ENCODE measurements around the gene ALDH3B2.
"Not testable (repeated sequence)": the region's sequence is repeated elsewhere in the genome, so short reads cannot be mapped to it uniquely, and the experiment has no call there.

The ALDH3B2 gene

DNA sequence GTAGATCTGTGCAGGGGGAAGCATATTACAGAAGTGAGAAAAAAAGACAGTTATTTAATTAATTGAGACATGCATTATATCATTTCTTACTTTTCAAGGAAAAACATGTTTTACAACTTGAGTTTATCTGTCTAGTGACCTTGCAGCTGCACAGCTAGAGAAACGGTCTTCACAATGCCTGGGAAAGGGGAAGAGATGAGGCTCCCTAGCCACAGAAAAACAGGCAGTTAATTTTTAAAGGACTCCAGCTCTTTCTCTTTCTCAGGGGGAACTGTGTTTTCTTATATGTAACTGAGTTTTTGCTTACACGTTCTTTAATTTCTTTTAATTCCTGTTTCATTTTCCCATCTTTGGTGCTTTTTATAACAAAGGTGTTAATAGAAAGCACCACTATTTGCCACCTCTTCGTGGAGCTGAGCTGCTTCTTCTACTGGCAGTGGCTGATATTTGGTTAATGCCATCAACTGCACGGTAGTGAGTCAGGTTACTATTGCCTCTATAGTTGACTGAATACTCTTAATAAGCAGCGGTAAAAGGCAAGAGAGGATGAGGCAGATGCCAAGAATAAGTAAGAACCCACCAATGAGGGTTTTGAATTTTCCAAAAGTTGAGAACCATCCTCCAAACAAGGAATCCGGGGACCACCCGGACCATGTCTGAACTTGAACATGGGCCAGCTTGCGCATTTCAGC lies 11.4 kb upstream of the ALDH3B2 start:
- not testable (repeated sequence) for DNase-seq (ENCODE audit: low read depth)

DNA sequence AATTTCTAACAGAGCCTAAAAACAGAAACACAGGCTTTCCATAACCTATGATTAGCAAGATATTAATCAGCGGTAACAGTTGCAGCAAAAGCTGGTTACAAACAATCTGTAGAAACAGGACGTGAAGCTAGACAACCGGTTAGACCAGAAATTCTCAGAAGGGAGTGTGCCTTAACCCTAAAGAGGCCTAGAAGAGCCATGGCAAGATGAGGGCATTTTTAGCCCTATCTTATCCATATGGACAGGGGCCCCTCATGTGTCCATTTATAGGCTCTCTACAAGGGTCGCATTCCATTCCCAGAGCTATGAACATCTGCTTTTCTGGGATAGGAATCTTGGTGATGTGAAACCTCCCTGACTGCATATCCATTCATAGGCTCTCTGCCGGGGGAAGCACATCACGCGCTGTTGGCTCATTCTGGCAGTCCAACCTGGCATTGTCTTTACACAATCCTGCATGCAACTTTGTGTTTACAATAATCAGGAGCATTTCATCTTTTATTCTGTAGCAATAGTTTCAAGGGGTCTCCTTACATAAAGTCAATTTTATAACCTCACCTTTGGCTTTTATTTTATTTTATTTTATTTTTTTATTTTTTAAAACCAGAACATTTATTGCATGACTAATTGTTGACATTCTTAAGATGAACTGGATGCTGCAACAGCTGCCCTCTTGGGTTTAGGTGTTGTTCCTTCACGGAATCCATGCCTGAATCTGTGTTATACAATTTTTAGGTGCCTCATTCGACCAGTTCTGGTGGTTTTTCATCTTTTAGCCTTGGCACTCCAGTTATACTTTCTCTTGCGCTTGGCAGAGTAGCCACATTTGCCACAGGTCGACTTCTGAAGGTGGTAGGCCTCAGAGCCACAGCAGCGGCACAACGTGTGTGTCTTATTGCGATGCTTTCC lies 8.0 kb upstream of the ALDH3B2 start:
- DNase-seq (ENCODE audit: low read depth), result not testable (repeated sequence)

DNA sequence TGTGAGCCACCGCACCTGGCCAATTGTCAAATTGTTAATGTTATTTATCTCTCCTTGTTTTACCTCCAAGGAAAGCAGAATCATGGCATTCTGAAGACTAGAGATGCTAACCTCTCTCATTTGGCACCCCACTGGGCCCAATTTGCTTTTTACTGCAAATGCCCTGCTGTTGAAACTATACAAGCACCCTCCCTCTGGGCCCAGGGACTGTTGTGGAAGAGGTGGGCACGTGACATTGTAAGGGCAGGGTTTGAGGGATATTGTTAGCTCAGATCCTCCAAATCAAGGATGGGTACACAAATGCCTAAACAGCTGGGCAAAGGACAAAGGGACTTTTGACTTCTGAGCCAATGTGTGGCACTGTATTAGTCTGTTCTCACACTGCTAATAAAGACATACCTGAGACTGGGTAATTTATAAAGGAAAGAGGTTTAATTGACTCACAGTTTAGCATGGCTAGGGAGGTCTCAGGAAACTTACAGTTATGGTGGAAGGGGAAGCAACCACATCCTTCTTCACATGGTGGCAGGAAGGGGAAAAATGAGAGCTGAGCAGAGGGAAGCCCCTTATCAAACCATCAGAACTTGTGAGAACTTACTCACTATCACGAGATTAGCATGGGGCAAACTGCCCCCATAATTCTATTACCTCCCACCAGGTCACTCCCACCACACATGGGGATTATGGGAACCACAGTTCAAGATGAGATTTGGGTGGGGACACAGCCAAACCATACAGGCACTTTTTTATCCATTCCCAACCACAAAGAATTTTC lies 6.5 kb upstream of the ALDH3B2 start:
- no peak for DNase-seq (ENCODE audit: low read depth)

DNA sequence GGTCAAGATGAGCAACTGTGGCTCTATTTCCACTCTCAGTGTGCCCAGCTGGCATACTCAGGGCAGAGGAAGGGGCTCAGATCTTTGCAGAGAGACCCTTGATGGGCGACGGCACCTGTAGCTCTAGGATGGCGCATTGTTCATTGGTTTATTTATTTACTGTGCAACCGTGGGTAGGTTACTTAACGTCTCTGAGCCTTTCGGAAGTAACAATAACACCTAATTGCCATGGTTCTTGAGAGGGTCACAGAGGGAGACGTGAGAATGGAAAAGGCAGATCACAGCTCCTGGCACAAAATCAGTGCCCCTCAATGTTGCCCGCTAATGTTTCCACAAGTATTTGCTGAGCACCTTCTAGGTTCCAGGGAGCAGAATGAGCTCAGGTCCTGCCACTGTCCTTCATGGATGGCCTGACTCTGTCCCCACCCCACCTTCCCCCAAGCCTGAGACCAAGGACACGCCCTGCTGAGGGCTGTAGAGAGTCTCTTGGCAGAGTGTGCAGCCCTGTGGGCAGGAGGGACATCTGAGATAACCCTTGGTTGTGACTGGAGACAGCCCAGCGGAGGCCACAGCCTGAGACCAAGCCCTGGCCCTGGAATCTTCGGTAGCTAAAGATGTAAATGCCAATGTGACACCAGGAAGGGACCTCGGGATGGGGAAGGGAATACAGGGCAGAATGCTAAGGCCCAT lies 780 bp upstream of the ALDH3B2 start:
- DNase-seq (ENCODE audit: low read depth), result no peak

DNA sequence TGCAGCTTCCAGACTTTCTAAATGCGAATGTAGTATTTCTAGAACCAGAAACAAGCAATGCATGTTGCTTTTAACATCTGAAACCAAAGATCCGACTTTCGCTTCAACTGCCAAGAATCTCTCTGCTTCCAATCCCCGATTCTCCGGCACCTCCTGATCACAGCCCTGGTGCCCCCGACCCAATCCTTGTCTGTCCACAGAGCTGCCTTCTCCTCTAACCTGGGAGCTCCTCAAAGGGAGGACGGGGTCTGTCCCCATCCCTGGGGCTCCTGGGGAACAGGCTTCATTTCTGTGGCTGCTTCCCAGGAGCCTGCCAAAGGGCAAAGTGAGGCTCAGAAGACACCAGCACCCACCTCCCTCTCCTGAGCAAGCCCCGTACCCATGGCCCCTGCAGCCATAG lies 521 bp downstream of the ALDH3B2 start:
- no peak for DNase-seq (ENCODE audit: low read depth)

DNA sequence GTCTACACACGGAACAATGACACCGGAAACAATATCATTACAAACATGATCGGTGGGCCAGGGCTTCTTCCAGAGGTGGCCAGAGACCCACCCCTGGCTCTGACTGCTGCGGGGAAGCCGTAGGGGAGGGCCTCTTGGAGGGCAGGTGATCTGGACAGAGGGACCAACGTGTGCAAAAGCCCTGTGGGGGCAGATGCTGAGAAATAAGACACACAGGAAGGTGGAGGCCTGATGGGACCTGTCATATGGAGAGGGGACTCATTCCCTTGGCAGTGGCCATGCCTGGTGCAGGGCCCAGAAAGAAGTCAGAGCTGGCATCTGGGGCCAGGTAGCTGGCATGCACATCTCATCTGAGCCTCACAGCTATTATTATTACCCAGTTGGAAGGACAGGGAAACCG lies 1.1 kb downstream of the ALDH3B2 start:
- DNase-seq (ENCODE audit: low read depth), result no peak

DNA sequence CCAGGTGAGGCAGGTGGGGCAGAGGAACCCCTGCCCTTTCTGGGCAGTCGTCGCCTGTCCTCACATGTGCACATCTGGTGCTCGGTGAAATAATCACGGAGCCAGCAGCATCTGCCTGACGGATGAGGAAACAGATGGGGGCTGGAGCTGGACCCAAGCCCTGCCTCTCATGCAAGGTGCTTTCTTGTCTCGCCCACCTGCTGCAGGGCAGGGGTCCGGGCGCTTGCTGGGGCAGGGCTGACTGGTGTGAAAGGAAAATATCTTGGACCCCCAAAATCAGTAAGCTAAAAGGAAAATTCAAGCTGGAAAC lies 3.3 kb downstream of the ALDH3B2 start:
- DNase-seq (ENCODE audit: low read depth), result no peak

DNA sequence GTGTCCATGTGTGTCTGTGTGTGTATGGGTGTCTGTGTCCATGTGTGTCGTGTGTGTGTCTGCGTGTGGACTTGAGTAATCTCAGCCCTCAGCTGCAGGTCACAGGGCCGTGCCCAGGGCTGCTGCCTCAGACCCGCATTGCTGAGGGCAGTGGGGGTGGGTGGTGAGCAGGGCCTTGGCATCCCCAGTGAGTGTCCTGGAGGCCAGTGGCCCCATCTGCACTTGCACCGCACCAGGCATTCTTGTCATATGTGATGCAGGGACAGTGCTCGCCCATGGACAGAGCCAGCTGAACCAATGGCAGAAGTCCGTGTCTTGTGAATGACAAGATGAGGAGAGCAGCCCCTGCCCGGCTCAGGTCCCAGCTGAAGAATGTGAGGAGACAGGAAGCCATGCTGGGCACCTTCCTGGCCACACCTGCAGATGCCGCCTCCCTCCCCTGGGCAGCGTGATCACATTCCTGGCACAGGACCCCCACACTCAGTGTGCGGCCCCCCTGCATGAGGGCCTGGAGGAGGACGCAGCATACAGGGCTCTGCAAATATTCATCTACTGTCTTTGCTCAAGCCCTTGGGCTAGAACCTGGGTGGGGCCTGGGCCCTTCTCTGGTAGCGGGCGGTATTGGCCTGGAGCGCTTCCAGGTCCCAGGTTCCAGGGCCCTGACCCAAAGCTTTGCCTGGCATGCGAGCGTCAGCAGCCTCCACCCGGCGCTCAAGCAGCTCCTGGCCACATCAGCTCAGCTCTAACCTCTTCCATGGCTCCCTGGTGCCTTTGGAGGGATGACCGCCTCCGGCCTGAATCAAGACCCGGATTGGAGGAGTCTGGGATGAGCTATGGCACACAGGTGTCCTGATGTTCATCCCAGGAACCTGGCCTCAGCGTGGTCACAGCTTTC lies 3.9 kb downstream of the ALDH3B2 start:
- DNase-seq (ENCODE audit: low read depth), result no peak

DNA sequence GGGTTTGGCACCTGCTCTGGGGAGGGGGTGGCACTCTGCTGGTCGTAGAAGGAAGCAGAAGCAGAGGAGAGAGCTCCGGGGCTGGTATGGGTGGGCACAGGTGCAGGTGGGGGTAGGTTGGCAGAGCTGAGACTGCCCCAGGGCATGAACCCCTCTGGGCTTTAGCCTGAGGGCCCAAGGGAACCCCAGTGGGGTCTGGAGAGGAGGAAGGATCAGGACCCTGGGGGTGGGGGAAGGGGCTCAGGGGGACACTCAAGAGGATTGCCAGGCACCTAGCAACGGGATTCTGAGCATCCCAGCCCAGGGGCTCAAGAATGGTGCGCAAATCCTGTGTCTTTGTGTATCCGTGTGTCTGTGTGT lies 6.3 kb downstream of the ALDH3B2 start:
- DNase-seq (ENCODE audit: low read depth), result no peak

DNA sequence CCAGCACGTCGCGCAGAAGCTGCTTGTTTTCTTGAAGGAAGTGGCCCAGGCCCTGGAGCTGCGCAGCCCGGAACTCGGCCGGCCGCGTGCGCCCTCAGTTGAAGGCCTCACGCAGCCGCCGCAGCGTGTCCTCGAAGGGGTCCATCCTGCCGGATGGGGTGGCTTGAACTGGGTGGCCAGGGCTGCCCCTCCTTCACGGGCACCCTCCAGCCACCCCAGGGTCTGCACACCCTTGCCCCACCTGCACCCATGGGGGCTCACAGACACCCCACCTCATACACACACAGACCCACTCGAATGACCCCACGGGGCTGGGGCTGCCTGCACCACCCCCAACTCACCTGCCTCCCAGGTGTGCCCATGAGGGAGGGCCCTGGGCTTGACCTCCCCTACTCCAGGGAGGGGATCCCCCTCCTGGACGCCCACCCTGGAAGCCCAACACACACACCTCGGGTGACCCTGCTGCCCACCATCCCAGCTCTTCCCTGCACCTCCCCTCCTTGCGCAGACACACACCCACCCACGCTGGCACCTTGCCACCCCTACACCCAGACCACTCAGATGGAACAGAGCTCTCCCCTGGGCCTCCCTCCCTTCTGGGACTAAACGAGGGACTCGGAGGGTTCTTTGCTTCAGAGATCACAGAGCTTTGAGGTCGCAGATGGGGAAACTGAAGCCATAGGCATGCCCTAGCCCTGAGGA lies 6.8 kb downstream of the ALDH3B2 start:
- no peak for DNase-seq (ENCODE audit: low read depth)

DNA sequence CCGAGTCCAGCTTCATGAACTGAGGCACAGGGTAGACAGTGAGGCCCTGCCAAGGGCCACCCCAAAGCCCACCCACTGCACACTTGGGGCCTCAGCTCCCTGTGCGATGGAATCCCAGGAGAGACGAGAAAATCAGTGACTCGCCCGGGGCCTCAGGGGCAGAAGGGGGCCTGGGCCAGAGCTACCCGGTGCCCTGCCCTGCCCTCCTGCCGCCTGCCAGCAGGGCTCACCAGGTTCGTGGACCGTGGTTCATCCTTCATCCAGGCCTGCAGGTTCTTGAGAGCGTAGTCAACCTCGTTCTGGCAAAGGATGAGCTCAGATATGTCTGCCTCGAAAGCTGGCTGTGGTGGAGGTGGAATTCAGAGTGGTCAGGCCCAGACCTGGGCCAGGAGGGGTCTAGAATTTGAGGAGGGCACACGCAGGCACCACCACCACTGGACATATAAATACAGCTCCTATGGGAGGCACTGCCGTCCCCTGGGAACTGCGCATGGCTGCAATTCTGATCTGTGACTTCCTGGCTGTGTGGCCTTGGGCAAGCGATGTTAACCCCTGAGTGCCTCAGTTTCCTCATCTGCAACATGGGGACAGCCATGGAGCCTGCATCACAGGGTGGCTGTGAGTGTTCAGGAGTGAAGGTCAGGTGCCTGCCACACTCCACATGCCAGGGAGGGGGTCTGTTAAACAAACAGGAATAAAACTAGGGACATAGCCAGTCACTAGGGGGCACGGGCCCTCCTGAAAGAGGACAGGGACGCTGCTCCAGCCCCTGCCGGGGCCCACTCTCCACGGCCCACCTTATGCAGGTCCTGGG lies 7.5 kb downstream of the ALDH3B2 start:
- DNase-seq (ENCODE audit: low read depth), result no peak

DNA sequence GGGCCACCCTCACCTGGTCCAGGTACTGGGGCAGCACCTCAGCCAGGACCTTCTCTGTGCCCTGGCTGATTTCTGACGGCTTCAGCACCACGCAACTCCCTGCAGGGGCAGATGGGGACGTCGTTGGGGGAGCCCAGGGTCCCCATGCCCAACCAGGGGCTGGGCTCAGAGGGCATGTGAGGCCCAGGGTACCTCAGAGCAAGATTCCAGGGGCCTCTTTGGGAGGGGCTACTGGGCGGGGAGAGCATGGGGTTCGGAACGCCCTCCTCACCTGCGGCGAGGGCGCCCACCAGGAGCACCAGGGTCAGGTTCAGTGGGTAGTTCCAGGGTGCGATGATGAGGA lies 8.1 kb downstream of the ALDH3B2 start:
- DNase-seq (ENCODE audit: low read depth), result no peak

DNA sequence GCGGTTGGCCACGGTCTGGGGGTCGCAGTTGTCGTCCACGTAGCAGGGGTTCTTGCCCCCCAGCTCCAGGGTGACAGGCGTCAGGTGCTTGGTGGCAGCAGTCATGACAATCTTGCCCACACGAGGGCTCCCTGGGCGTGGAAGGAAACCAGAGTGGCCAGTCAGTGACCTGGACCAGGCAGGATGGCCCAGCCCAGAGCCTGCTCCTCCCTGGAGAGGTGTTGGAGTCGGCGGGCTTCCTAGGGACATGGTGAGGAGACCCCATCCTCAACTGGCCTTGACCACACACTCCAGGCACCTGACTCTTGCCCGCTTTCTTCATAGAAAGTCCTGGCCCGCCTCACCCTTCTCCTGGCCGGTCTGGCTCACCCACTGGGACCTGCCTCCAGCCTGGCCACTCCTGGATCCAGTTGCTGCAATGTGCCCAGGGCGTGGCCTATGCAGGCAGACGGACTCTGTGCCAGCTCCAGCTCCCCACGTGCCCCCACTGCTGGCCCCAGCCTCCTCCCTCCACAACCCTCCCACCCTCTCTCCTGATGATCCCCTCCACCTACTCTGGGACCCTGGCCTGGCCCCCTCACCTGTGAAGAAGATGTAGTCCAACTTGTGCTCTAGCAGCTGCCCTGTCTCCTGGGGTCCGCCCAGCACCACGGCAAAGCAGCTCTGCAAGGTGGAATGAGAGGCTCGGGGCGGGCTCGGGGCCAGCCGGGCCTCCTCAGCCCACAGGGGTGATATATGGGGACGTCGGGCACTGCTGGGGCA lies 8.7 kb downstream of the ALDH3B2 start:
- no peak for DNase-seq (ENCODE audit: low read depth)

DNA sequence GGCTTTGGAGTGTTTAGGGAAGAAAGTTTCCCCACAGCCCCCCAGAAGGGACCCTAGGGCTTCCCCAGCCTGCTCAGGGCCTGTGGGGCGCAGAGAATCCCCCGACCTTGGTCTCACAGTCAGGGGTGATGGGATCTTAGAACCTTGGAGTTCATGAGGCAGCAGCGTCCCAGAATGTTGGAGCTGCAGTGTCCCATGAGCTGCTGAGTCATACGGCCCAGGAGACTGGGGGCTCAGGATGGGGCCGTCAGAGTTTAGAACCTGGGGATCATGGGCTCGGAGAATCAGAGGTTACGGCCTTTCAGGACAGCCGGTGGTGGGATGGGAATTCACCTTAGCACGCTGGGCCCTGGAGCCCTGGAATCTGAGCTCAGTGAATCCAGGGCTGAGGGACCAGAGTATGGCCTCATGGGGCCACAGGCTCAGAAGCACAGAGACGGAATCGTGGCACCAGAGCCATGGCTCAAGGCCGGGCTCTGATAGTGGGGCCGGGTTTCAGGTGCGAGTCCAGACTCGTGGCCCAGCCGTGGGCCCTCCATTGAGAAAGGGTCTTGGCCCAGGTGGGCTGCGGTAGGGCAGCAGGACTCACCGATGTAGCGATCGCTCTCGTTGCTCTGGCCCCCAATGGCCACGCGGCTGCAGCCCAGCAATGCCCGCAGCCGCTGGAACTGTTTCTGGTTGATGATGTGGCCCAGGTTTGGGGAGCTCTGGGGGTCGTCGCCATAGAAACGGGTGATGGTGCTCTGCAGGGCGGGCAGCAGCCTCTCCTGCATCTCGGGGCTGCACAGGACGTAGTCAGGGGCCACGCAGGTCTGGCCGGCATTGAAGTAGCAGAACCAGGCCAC lies 9.5 kb downstream of the ALDH3B2 start:
- no peak for DNase-seq (ENCODE audit: low read depth)

DNA sequence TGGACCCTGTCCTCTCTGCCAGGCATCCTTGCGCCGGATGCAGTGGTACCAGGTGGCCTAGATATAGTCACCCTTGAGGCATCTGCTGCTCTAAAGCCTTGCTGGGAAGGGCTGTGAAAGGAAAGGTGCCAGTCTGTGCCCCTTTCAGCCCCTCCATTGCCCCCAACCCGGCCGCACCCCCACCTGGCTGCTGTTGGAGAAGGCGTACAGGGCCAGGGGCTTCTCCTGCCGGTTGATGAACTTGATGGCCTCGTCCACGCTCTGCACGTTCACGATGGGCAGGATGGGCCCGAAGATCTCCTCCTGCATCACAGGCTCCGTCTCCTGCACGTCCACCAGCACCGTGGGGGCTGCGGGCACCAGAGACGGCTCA lies 10.2 kb downstream of the ALDH3B2 start:
- DNase-seq (ENCODE audit: low read depth), result no peak

DNA sequence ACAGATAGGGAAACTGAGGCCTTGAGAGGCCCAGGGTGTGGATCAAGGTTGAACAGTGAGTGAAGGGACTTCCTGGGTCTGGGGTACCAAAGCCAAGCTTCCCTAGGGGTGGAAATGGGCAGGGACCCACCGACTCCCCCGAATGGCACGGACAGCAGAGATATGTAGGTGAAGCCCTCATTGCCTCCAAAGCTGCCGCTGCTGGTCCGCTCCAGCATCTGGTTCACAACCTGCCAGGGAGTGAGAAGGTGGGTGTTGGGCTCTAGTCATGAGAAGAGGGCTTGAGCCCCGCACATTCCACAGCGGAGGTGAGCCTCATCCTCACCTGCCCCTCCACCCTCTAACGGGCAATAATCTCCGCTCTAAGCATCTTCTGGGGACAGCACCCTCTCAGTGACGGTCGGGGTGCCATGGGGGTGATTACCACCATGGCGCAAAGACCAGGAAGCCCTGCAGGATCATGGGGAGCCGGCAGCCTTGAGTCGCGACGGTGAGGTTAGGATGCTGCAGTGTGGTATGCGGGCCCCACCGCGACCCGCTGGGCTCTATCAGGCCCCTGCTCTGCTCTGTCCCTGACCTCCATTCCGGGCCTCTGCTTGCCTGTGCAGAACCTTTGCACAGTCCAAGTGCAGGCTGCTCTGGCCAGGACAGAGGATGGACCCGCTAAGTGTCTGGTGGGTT lies 10.8 kb downstream of the ALDH3B2 start:
- DNase-seq (ENCODE audit: low read depth), result no peak

DNA sequence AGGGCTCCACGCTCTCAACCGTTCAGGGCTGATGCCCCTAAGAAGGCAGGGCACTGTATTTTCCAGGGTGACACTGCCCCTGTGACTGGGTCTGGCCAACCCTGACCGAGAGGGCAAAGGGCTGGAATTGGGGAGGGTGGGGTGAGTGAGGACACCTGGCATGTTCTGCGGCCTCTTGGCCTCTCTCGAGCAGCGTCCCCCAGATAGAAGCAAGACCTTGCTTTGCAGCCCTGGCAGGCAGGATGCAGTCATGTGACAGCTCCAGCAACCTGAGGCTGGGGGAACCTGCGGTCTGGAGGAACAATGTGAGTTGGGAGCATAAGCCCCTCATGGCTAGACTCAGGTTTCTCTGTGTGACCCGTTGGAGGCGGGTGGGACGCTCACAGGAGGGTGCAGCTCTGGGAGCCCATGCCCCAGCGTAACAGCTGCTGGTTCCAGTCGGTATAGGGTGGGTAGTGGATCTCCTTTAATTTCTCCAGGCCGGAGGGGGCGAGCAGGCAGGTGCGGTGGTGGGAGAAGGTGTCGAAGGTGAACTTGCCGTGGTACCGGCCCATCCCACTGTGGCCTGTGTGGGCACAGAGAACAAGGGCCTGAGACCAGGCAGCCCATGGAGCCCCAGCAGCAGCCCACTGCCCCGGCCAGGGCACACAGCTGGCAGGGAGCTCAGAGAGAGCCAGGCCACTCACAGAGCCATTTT lies 11.4 kb downstream of the ALDH3B2 start:
- DNase-seq (ENCODE audit: low read depth), result no peak

Measured in stimulated activated CD8-positive, alpha-beta memory T cell treated with anti-CD3 and anti-CD28 coated beads, Interleukin-15, amount 100 ng/mL, for 24 hours (primary cell).